ENCODE results near the gene WDR93.

DNA sequence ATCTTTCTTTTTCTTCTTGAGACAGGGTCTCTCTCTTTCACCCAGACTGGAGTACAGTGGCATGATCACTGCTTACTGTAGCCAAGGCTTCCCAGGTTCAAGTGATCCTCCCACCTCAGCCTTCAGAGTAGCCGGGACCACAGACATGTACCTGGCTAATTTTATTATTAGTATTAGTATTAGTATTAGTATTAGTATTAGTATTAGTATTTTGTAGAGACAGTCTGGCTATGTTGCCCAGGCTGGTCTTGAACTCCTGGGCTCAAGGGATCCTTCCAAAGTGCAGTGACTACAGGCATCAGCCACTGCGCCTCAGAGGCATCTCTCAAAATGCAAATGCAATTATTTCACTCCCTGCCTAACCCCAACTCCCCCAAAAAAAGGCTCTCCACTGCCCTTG, 37.0 kb upstream of the WDR93 start:
- no peak for TF ChIP-seq CTCF (IDR thresholded peaks at IDR 0.05)
- no peak for TF ChIP-seq POLR2A (IDR thresholded peaks at IDR 0.05)

All from adrenal gland (tissue), 5 donors.